ENCODE measurements around the gene CCDC8.

GRCh38 chr19:46413262-46414031, at the start of gene CCDC8:
- TF ChIP-seq, protein P1, sequence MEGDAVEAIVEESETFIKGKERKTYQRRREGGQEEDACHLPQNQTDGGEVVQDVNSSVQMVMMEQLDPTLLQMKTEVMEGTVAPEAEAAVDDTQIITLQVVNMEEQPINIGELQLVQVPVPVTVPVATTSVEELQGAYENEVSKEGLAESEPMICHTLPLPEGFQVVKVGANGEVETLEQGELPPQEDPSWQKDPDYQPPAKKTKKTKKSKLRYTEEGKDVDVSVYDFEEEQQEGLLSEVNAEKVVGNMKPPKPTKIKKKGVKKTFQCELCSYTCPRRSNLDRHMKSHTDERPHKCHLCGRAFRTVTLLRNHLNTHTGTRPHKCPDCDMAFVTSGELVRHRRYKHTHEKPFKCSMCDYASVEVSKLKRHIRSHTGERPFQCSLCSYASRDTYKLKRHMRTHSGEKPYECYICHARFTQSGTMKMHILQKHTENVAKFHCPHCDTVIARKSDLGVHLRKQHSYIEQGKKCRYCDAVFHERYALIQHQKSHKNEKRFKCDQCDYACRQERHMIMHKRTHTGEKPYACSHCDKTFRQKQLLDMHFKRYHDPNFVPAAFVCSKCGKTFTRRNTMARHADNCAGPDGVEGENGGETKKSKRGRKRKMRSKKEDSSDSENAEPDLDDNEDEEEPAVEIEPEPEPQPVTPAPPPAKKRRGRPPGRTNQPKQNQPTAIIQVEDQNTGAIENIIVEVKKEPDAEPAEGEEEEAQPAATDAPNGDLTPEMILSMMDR (IDR thresholded peaks at IDR 0.05; ENCODE audit: borderline replicate concordance, extremely low read depth, low read length, poor library complexity, severe bottlenecking), result no peak
- TF ChIP-seq EZH2 (IDR thresholded peaks at IDR 0.05; ENCODE audit: borderline replicate concordance, low read depth, low read length, severe bottlenecking), result no peak

Data from DND-41 (cell line).